ENCODE results near the gene ANKRD44.

The ANKRD44 gene

GRCh38 chr2:197149546-197149945 lies 161.0 kb downstream of the ANKRD44 start:
- no peaks in the 10 kb centered on the region for H3K9me3 ChIP-seq (ENCODE audit: insufficient read depth, low read length, severe bottlenecking)
- no peaks in the 10 kb centered on the region for H4K20me1 ChIP-seq (ENCODE audit: insufficient read depth, low read length)
- no peak overlapping the region for H3K4me3 ChIP-seq (ENCODE audit: low read depth in 1 of 2, low read length in 2 of 2)
- no peak overlapping the region for H3K4me2 ChIP-seq (ENCODE audit: insufficient read depth, low read length)
- no peak for TF ChIP-seq EZH2 (IDR thresholded peaks at IDR 0.05; ENCODE audit: borderline replicate concordance, low read depth, low read length, severe bottlenecking)
- TF ChIP-seq, protein P1, sequence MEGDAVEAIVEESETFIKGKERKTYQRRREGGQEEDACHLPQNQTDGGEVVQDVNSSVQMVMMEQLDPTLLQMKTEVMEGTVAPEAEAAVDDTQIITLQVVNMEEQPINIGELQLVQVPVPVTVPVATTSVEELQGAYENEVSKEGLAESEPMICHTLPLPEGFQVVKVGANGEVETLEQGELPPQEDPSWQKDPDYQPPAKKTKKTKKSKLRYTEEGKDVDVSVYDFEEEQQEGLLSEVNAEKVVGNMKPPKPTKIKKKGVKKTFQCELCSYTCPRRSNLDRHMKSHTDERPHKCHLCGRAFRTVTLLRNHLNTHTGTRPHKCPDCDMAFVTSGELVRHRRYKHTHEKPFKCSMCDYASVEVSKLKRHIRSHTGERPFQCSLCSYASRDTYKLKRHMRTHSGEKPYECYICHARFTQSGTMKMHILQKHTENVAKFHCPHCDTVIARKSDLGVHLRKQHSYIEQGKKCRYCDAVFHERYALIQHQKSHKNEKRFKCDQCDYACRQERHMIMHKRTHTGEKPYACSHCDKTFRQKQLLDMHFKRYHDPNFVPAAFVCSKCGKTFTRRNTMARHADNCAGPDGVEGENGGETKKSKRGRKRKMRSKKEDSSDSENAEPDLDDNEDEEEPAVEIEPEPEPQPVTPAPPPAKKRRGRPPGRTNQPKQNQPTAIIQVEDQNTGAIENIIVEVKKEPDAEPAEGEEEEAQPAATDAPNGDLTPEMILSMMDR (IDR thresholded peaks at IDR 0.05; ENCODE audit: borderline replicate concordance, extremely low read depth, low read length, poor library complexity, severe bottlenecking): no peak
- H3K27me3 ChIP-seq (ENCODE audit: insufficient read depth, low read length, poor library complexity): no peaks in the 10 kb centered on the region
- H3K36me3 ChIP-seq (ENCODE audit: insufficient read depth, low read length): no peaks in the 10 kb centered on the region
- no peak overlapping the region for H3K9ac ChIP-seq (ENCODE audit: low read depth, low read length)
- ATAC-seq (ENCODE audit: insufficient read depth, low read depth) (no peak), DNase-seq (no peak)
- peaks cover 36% of the 10 kb centered on the region for H3K4me1 ChIP-seq (ENCODE audit: insufficient read depth, low read length)
- H3K79me2 ChIP-seq (ENCODE audit: insufficient read depth, low read length): no peaks in the 10 kb centered on the region
- no peak overlapping the region for H2AFZ ChIP-seq (ENCODE audit: low read depth, low read length)
- no peak overlapping the region for H3K27ac ChIP-seq (ENCODE audit: low read length)

- H3K4me1 ChIP-seq (ENCODE audit: insufficient read depth, low read length): peaks cover 38% of the 10 kb centered on the region
- no peak overlapping the region for H3K27ac ChIP-seq (ENCODE audit: low read length)
- no peak overlapping the region for H3K4me3 ChIP-seq (ENCODE audit: low read depth in 1 of 2, low read length in 2 of 2)
- H4K20me1 ChIP-seq (ENCODE audit: insufficient read depth, low read length): no peaks in the 10 kb centered on the region
- TF ChIP-seq EZH2 (IDR thresholded peaks at IDR 0.05; ENCODE audit: borderline replicate concordance, low read depth, low read length, severe bottlenecking): no peak
- TF ChIP-seq, protein P1 (IDR thresholded peaks at IDR 0.05; ENCODE audit: borderline replicate concordance, extremely low read depth, low read length, poor library complexity, severe bottlenecking): no peak
- DNase-seq (no peak), ATAC-seq (ENCODE audit: insufficient read depth, low read depth) (no peak)
- no peaks in the 10 kb centered on the region for H3K36me3 ChIP-seq (ENCODE audit: insufficient read depth, low read length)
- H3K4me2 ChIP-seq (ENCODE audit: insufficient read depth, low read length): no peak overlapping the region
- no peaks in the 10 kb centered on the region for H3K79me2 ChIP-seq (ENCODE audit: insufficient read depth, low read length)
- no peak overlapping the region for H3K9ac ChIP-seq (ENCODE audit: low read depth, low read length)
- no peak overlapping the region for H2AFZ ChIP-seq (ENCODE audit: low read depth, low read length)
- H3K9me3 ChIP-seq (ENCODE audit: insufficient read depth, low read length, severe bottlenecking): no peaks in the 10 kb centered on the region
- H3K27me3 ChIP-seq (ENCODE audit: insufficient read depth, low read length, poor library complexity): no peaks in the 10 kb centered on the region
Observed at GRCh38 chr2:197148401-197148800, 162.2 kb downstream of the ANKRD44 start.

GRCh38 chr2:197147942-197148341 lies 162.6 kb downstream of the ANKRD44 start:
- Histone ChIP-seq H3K9me3 (ENCODE audit: insufficient read depth, low read length, severe bottlenecking) (no peaks in the 10 kb centered on the region), H4K20me1 (ENCODE audit: insufficient read depth, low read length) (no peaks in the 10 kb centered on the region), H3K79me2 (ENCODE audit: insufficient read depth, low read length) (no peaks in the 10 kb centered on the region), H3K27ac (ENCODE audit: low read length) (no peak overlapping the region), H3K4me3 (ENCODE audit: low read depth in 1 of 2, low read length in 2 of 2) (no peak overlapping the region), H3K4me1 (ENCODE audit: insufficient read depth, low read length) (peaks cover 37% of the 10 kb centered on the region), H3K36me3 (ENCODE audit: insufficient read depth, low read length) (no peaks in the 10 kb centered on the region), H3K9ac (ENCODE audit: low read depth, low read length) (no peak overlapping the region), H3K27me3 (ENCODE audit: insufficient read depth, low read length, poor library complexity) (no peaks in the 10 kb centered on the region), H2AFZ (ENCODE audit: low read depth, low read length) (no peak overlapping the region), H3K4me2 (ENCODE audit: insufficient read depth, low read length) (no peak overlapping the region)
- ATAC-seq (ENCODE audit: insufficient read depth, low read depth) (no peak), DNase-seq (no peak)
- TF ChIP-seq EZH2 (IDR thresholded peaks at IDR 0.05; ENCODE audit: borderline replicate concordance, low read depth, low read length, severe bottlenecking): no peak
- TF ChIP-seq, protein P1 (IDR thresholded peaks at IDR 0.05; ENCODE audit: borderline replicate concordance, extremely low read depth, low read length, poor library complexity, severe bottlenecking): no peak

DNA sequence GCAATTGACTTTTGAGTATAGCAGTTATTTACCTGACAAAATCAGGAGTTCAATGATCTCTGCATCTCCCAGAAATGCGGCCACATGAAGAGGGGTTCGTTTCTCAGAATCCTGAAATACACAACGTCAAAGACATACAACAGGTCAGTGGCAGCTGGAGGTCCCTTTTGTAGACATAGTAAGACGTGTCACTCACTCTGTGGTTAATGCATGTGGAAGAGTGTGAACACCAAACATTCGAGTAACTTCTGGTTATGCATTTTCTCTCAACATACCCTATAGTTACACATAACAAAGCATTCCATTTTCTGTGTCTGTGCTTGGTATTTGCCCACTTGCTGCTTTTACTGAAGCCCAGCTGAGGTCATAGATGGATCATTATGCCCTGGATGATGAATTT lies 163.6 kb downstream of the ANKRD44 start:
- H3K9ac ChIP-seq (ENCODE audit: low read depth, low read length): no peak overlapping the region
- peak; percentile 27 for DNase-seq
- H3K36me3 ChIP-seq (ENCODE audit: insufficient read depth, low read length): no peaks in the 10 kb centered on the region
- H3K27me3 ChIP-seq (ENCODE audit: insufficient read depth, low read length, poor library complexity): no peaks in the 10 kb centered on the region
- TF ChIP-seq, protein P1 (IDR thresholded peaks at IDR 0.05; ENCODE audit: borderline replicate concordance, extremely low read depth, low read length, poor library complexity, severe bottlenecking): no peak
- TF ChIP-seq EZH2 (IDR thresholded peaks at IDR 0.05; ENCODE audit: borderline replicate concordance, low read depth, low read length, severe bottlenecking): no peak
- H3K27ac ChIP-seq (ENCODE audit: low read length): peak overlapping the region; percentile 47
- no peak overlapping the region for H3K4me2 ChIP-seq (ENCODE audit: insufficient read depth, low read length)
- H3K79me2 ChIP-seq (ENCODE audit: insufficient read depth, low read length): no peaks in the 10 kb centered on the region
- H3K4me3 ChIP-seq (ENCODE audit: low read depth in 1 of 2, low read length in 2 of 2): no peak overlapping the region
- no peak overlapping the region for H2AFZ ChIP-seq (ENCODE audit: low read depth, low read length)
- ATAC-seq (ENCODE audit: insufficient read depth, low read depth): 0 out of 3 replicates have a peak, but pooled peaks have one; percentile 20
- H3K9me3 ChIP-seq (ENCODE audit: insufficient read depth, low read length, severe bottlenecking): no peaks in the 10 kb centered on the region
- no peaks in the 10 kb centered on the region for H4K20me1 ChIP-seq (ENCODE audit: insufficient read depth, low read length)
- peaks cover 31% of the 10 kb centered on the region for H3K4me1 ChIP-seq (ENCODE audit: insufficient read depth, low read length)
